SK-N-SH (cell line): ENCODE measurements around the gene PBX3. TPM values are rescaled to one million over a fixed set of nuclear protein-coding genes. Genes with fewer than 3 reads are reported as not detected.

Source experiments
- CTCF ChIA-PET: fragments of 300-600, 350-600 bp; formaldehyde crosslinking; extraction: SDS; loops from one replicate; lab custom pipeline; 2021; lab: Yijun Ruan, JAX
- POLR2A ChIA-PET: fragments of 350-600 bp; sonication (Branson Sonifier 250); formaldehyde crosslinking; extraction: SDS; loops from one replicate; lab custom pipeline; 2020; ENCODE audit warnings: antibody characterized with exemption, inconsistent platforms; lab: Yijun Ruan, JAX
- DNase-seq: peaks from one replicate; pipeline ENCODE4 v3.0.0; 2012
- H2AFZ ChIP-seq: fragments of 200-600 bp; sonication (generic); 2 replicates; pipeline ENCODE4 v1.8.1; 2016; ENCODE audit warnings: antibody characterized with exemption, mild to moderate bottlenecking, low read depth
- H3F3A ChIP-seq: fragments of 200-600 bp; sonication (generic); replicated peaks from 2 replicates; pipeline ENCODE3; 2016; ENCODE audit warnings: antibody characterized with exemption, mild to moderate bottlenecking; ENCODE audit not compliant: insufficient read depth
- H3K27ac ChIP-seq, 2 experiments: fragments of 200-500 bp in 1 of 2; fragments of 200-600 bp in 1 of 2; sonication (Bioruptor generic) in 1 of 2; sonication (generic), shearing (Covaris generic) in 1 of 2; 2 replicates each; pipeline versions ENCODE4 v1.5.1 to v1.6.1; 2014 to 2016; ENCODE audit warnings: low read depth in 2 of 2, inconsistent platforms in 1 of 2, low read length in 1 of 2, mild to moderate bottlenecking in 1 of 2, mixed read lengths in 1 of 2
- H3K27me3 ChIP-seq: fragments of 200-600 bp; sonication (generic), shearing (Covaris generic); 2 replicates; pipeline ENCODE4 v1.6.1; 2016; ENCODE audit warnings: mixed run types; ENCODE audit not compliant: insufficient read depth
- H3K36me3 ChIP-seq, 2 experiments: fragments of 200-500 bp in 1 of 2; fragments of 200-600 bp in 1 of 2; sonication (Bioruptor generic) in 1 of 2; sonication (generic) in 1 of 2; replicated peaks in 1 of 2; 2 replicates each; pipeline versions ENCODE3 to v1.5.1; 2014 to 2016; ENCODE audit warnings: low read length in 1 of 2, mild to moderate bottlenecking in 1 of 2; ENCODE audit not compliant: insufficient read depth in 2 of 2, control insufficient read depth in 1 of 2
- H3K4me1 ChIP-seq, 2 experiments: fragments of 200-500 bp in 1 of 2; fragments of 200-600 bp in 1 of 2; sonication (Bioruptor generic) in 1 of 2; sonication (generic), shearing (Covaris generic) in 1 of 2; 2 replicates each; pipeline versions ENCODE4 v1.5.1 to v1.6.1; 2014 to 2016; ENCODE audit warnings: low read depth in 1 of 2, low read length in 1 of 2, mixed run types in 1 of 2; ENCODE audit not compliant: insufficient read depth in 2 of 2, control insufficient read depth in 1 of 2
- H3K4me2 ChIP-seq: fragments of 200-600 bp; sonication (generic), shearing (Covaris generic); 2 replicates; pipeline ENCODE4 v1.6.1; 2017; ENCODE audit warnings: mixed run types
- H3K4me3 ChIP-seq, 2 experiments: fragments of 200-500 bp in 1 of 2; fragments of 200-600 bp in 1 of 2; sonication (Bioruptor generic) in 1 of 2; sonication (generic), shearing (Covaris generic) in 1 of 2; 2 replicates each; pipeline versions ENCODE4 v1.5.1 to v1.8.1; 2014 to 2016; ENCODE audit warnings: low read depth in 2 of 2, inconsistent platforms in 1 of 2, low read length in 1 of 2, mild to moderate bottlenecking in 1 of 2, mixed read lengths in 1 of 2, moderate library complexity in 1 of 2
- H3K79me2 ChIP-seq: fragments of 200-600 bp; sonication (generic); 2 replicates; pipeline ENCODE4 v1.8.1; 2017; ENCODE audit warnings: mild to moderate bottlenecking; ENCODE audit not compliant: insufficient read depth
- H3K9ac ChIP-seq: fragments of 200-600 bp; sonication (generic); 2 replicates; pipeline ENCODE4 v1.6.1; 2017; ENCODE audit warnings: mixed run types
- H3K9me2 ChIP-seq: fragments of 200-600 bp; sonication (generic); 2 replicates; pipeline ENCODE4 v1.6.1; 2017; ENCODE audit warnings: mixed run types
- H3K9me3 ChIP-seq: fragments of 200-600 bp; sonication (generic); 2 replicates; pipeline ENCODE4 v1.6.1; 2017; ENCODE audit warnings: mixed run types, mild to moderate bottlenecking, moderate library complexity
- H4K20me1 ChIP-seq: fragments of 200-600 bp; sonication (generic); 2 replicates; pipeline ENCODE4 v1.6.1; 2017; ENCODE audit warnings: mild to moderate bottlenecking, mixed run types; ENCODE audit not compliant: insufficient read depth
- EZH2phosphoT487 ChIP-seq: fragments of 200-600 bp; sonication (generic); IDR thresholded peaks from 2 replicates; pipeline ENCODE4 v1.6.1; 2017; ENCODE audit warnings: low read depth, mixed run types, mild to moderate bottlenecking, antibody characterized with exemption, moderate library complexity, borderline replicate concordance
- FOSL2 ChIP-seq: IDR thresholded peaks from 2 replicates; pipeline ENCODE4 v1.4.0; 2012; ENCODE audit warnings: low read depth, mild to moderate bottlenecking, moderate library complexity, borderline replicate concordance
- FOXJ3 ChIP-seq: sonication (generic); formaldehyde crosslinking; IDR thresholded peaks from 2 replicates; pipeline ENCODE4 v1.5.1; 2020; ENCODE audit warnings: mild to moderate bottlenecking, missing genetic modification reagents
- FOXM1 ChIP-seq: IDR thresholded peaks from 2 replicates; pipeline ENCODE4 v1.4.0; 2012; ENCODE audit warnings: low read depth, mild to moderate bottlenecking
- GABPA ChIP-seq: IDR thresholded peaks from 2 replicates; pipeline ENCODE4 v1.4.0; 2012; ENCODE audit warnings: low read depth, mild to moderate bottlenecking
- GATA2 ChIP-seq: sonication (generic); formaldehyde crosslinking; IDR thresholded peaks from 2 replicates; pipeline ENCODE4 v1.5.0; 2020; ENCODE audit warnings: mild to moderate bottlenecking, missing genetic modification reagents
- IRF3 ChIP-seq: fragments of 150-350 bp; IDR thresholded peaks from 2 replicates; pipeline ENCODE4 v1.6.1; 2016; ENCODE audit warnings: mild to moderate bottlenecking, low read depth, low read length
- JUND ChIP-seq: IDR thresholded peaks from 2 replicates; pipeline ENCODE4 v1.4.0; 2012
- MAX ChIP-seq: IDR thresholded peaks from 2 replicates; pipeline ENCODE4 v1.4.0; 2012; ENCODE audit warnings: low read depth
- PBX3 ChIP-seq: IDR thresholded peaks from 2 replicates; pipeline ENCODE4; 2012
- POLR2AphosphoS5 ChIP-seq: IDR thresholded peaks from 2 replicates; pipeline ENCODE4 v1.6.1; 2012; ENCODE audit warnings: low read depth, low read length
- RAD21 ChIP-seq: IDR thresholded peaks from 2 replicates; pipeline ENCODE4 v1.6.1; 2012; ENCODE audit warnings: mild to moderate bottlenecking, low read length
- RCOR1 ChIP-seq: fragments of 150-350 bp; IDR thresholded peaks from 2 replicates; pipeline ENCODE4 v1.6.1; 2017; ENCODE audit warnings: antibody characterized with exemption, low read length
- REST ChIP-seq: IDR thresholded peaks from 2 replicates; pipeline ENCODE4 v1.6.1; 2012; ENCODE audit warnings: mild to moderate bottlenecking, low read depth, low read length, moderate library complexity
- SIN3A ChIP-seq: IDR thresholded peaks from 2 replicates; pipeline ENCODE4 v1.6.1; 2012; ENCODE audit warnings: low read depth, mild to moderate bottlenecking, low read length, moderate library complexity, borderline replicate concordance
- SMC3 ChIP-seq: IDR thresholded peaks from 2 replicates; pipeline ENCODE4 v1.6.1; 2012; ENCODE audit warnings: low read depth, low read length, improper control_type of control experiment
- TCF12 ChIP-seq: IDR thresholded peaks from 2 replicates; pipeline ENCODE4 v1.4.0; 2012
- TEAD4 ChIP-seq: IDR thresholded peaks from 2 replicates; pipeline ENCODE4 v1.4.0; 2012; ENCODE audit warnings: mild to moderate bottlenecking, borderline replicate concordance; ENCODE audit not compliant: insufficient read depth
- USF2 ChIP-seq: fragments of 150-350 bp; IDR thresholded peaks from 2 replicates; pipeline ENCODE4 v1.6.1; 2017; ENCODE audit warnings: antibody characterized with exemption, low read length, low read depth, borderline replicate concordance
- YY1 ChIP-seq: IDR thresholded peaks from 2 replicates; pipeline ENCODE4 v1.4.0; 2012; ENCODE audit warnings: low read depth, mild to moderate bottlenecking
- WGBS: methylation state at CpG from one replicate; pipeline ENCODE4 v1.1.6; 2017; ENCODE audit warnings: low lambda C conversion rate; 5-methylcytosine and 5-hydroxymethylcytosine counted together
- polyA plus RNA-seq, 3 experiments: library from polyadenylated mRNA; depleted of rRNA; stranded (reverse); fragments of >200 nt; gene quantifications; 2 replicates each; pipeline ENCODE4 v1.2.3, GENCODE V29; 2012

Gene PBX3
- polyA plus RNA-seq, 1 of the 3 experiments (the other 2 are of a cell fraction): 73.0 TPM

GRCh38 chr9:125750627-125751011 is 3.4 kb downstream of the PBX3 start:
- H3K4me2 ChIP-seq: peak overlapping the region; percentile 90
- peak; percentile 50 for DNase-seq
- 20% methylated on average over 6 of the region's 6 CpGs for WGBS
- no peaks in the 10 kb centered on the region for H3K9me3 ChIP-seq
- H3K27me3 ChIP-seq: no peaks in the 10 kb centered on the region
- ChIA-PET POLR2A (interaction anchor here (1.0 kb wide), 1 partner anchor 44 kb away, joined by 3 read pairs; the partner anchor contains the start of gene MAPKAP1), CTCF (interaction anchor here (0.7 to 1.0 kb wide), 5 partner anchors 91 to 648 kb away, joined by 3 read pairs; no protein-coding TSS in a partner anchor)
- no peak overlapping the region for H2AFZ ChIP-seq
- H3K4me3 ChIP-seq: peak overlapping the region; percentile 84 to 96
- peaks cover 12 to 37% of the 10 kb centered on the region in 2 experiments for H3K4me1 ChIP-seq
- peak overlapping the region; percentile 96 for H3K9ac ChIP-seq
- H3K9me2 ChIP-seq: no peaks in the 10 kb centered on the region
- peaks cover 3% of the 10 kb centered on the region; the same call in 1 of the 2 replicates for H4K20me1 ChIP-seq
- TF ChIP-seq GABPA (no peak), EZH2phosphoT487 (no peak), FOXJ3 (CRISPR knock-in tag) (no peak), FOSL2 (no peak), SMC3 (no peak), YY1 (no peak), RAD21 (no peak), JUND (no peak), FOXM1 (no peak), IRF3 (no peak), GATA2 (peak; percentile 25; the same call in 1 of the 2 replicates), TCF12 (no peak), RCOR1 (no peak), POLR2AphosphoS5 (peak; percentile 39; the same call in 1 of the 2 replicates), MAX (no peak), USF2 (no peak), PBX3 (peak; percentile 55), SIN3A (no peak; the same call in 1 of the 2 replicates), TEAD4 (no peak), REST (no peak)
- peaks cover 84% of the 10 kb centered on the region for H3K79me2 ChIP-seq
- H3K36me3 ChIP-seq: peaks cover 52 to 64% of the 10 kb centered on the region in 2 experiments
- H3F3A ChIP-seq: peaks cover 22% of the 10 kb centered on the region
- peak overlapping the region; percentile 91 to 97 for H3K27ac ChIP-seq
